Adipose tissue (tissue), 3 donors: ENCODE data around the gene UBAP1L. TPM values are rescaled to one million over a fixed set of nuclear protein-coding genes. Genes with fewer than 3 reads are reported as not detected.
A peak's percentile ranks its signal among the peaks of the same experiment; 100 is the strongest.

ENCODE experiments used
- H3K27ac ChIP-seq: one replicate; pipeline ENCODE4 v1.5.1; 2013; ENCODE audit warnings: low read depth, low read length
- WGBS, 3 donors: extraction: QIAGEN DNeasy Blood & Tissue Kit; methylation state at CpG; one replicate each; pipeline ENCODE4 v1.1.7; 2013; 5-methylcytosine and 5-hydroxymethylcytosine counted together
- polyA plus RNA-seq, 3 donors: library from polyadenylated mRNA; stranded (reverse); fragments of 200-250 nt; gene quantifications; one replicate each; pipeline ENCODE4 v1.2.3, GENCODE V29; 2013
- donor health status: healthy with polysubstance abuse.
- donor health status: Bipolar disorder and iron deficiency.
- donor health status: healthy.

UBAP1L gene
- polyA plus RNA-seq, 3 donors, result 1.3 to 2.2 (median 1.5) TPM

DNA sequence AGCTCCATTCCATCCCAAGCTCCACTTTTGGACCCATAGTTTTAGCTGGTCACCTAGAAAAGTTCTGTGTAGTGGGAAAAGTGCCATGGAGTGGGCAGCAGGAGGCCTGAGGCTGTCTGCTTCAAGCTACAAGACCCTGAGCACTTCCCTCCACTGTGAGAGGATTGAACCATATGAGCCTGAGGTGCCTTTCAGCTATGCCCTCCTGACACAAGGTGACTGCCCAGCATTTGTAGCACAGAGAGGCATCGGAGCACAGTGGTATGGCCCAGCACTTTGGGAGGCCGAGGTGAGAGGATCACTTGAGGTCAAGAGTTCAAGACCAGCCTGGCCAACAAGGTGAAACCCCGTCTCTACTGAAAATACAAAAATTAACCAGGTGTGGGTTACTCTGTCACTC lies 42.4 kb downstream of the UBAP1L start:
- 86 to 94% (median 94%) methylated on average over 3 of the region's 3 CpGs for WGBS, 3 donors
- no peak overlapping the region for H3K27ac ChIP-seq

DNA sequence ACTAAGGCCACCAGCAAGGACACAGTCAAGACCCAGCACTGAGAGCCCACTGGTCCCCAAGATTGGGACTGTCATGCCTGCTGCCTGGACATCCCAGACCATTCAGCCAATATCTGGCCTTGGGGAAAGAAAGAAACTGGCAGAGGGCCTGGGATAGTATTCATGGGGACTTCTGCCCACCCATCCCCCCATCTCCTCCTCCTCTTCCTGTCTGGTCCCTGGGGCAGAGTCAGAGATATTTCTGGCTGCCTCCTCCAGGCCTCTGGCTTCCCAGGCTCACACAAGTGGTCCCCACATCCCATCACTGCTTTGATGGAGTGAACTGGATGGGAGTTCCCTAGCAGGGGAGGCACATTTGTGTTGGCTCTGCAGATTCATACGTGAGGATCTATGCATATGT lies 43.0 kb downstream of the UBAP1L start:
- WGBS, 3 donors, result 38 to 94% (median 51%) methylated on average over 1 of the region's 1 CpG
- H3K27ac ChIP-seq, result no peak overlapping the region

DNA sequence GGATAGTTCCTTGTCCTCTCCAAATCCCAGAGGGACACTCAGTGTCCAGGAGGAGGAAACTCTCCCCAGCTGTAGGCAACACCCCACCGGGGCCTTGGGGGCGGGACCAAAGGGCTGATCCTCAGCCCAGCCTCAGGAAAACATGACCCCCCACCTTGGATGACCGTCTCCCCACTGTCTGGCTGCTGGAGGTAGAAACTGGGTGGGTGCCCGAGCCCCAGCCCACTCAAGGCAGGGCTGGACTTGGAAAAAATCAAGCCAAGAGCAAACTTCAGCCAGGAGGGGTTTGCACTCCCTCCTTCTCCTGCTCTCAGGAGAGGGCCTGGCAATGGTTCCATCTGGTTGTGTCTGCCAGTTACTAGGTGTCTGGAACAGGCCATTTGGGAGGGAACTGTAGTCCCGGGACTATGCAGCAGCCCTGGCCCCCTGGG lies 43.6 kb downstream of the UBAP1L start:
- no peak overlapping the region for H3K27ac ChIP-seq
- 41 to 68% (median 48%) methylated on average over 5 of the region's 5 CpGs for WGBS, 3 donors

DNA sequence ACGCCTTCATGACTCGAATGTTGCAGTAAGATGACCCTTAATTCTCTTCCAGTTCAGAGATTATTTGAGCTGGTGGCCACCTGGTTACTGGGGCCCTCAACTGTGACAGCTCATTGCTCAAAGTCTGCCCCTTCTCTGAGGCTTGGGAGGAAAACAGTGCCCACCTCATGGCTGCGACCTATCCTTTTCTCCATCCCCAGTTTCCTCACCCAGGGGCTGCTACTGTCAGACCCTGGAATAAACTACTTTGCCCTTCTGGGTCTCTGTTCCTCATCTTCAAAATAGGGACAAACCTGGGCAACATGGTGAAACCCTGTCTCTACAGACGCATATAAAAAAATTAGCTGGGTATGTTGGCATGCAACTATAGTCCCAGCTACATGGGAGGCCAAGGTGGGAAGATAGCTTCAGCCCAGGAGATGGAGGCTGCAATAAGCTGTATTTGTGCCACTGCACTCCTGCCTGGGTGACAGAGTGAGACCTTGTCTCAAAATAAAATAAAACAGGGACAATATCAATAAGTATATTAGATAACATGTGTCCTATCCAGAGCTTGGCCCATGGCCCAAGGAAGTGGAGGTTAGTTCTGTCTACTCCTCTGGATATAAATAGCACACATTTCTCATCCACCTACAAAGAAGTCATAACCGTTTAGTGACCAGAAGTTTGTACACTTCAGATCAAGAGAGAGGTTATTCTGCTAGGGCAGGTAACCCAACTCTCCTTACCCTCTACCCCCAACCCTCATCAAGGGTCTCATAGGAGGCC lies 45.0 kb downstream of the UBAP1L start:
- WGBS, 3 donors, result 70 to 75% (median 74%) methylated on average over 5 of the region's 5 CpGs
- no peak overlapping the region for H3K27ac ChIP-seq

DNA sequence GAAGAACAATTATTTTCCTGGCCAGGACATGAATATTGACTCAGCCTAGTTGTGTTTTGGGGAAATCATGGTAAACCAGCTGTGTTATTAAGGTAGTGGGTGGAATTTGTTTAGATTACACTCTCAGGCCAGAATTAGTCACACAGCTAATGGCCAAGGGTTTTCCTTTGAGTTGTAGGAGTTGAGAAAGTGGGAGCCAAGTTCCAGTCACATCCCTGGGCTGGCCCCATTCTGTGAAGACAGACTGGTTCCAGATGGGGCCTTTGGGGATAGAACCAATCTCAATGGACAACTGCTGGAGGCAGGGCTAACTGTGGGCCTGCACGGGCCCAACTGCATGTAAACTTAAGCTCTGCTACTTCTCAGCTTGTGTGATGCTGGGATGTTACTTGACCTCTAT lies 45.8 kb downstream of the UBAP1L start:
- 59 to 73% (median 60%) methylated on average over 1 of the region's 1 CpG for WGBS, 3 donors
- H3K27ac ChIP-seq, result no peak overlapping the region

DNA sequence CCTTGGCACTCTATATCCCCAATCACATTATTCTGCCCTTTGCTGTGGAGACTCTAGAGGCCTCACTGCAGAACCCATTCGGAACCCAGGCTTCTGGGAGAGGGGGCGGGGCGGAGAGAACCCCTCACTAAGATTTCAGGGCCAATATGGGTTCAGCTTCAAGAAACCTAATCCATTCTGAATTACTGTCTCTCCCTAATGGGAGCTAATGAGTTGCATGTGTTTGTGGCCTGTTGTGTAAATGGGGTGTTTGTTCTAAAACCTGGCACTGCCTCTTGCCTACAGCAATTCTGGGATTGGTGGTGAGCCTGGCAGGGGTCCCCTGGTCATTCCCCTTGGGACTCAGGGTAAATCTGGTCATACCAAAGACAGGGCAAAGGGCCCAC lies 46.6 kb downstream of the UBAP1L start:
- 55 to 85% (median 63%) methylated on average over 3 of the region's 3 CpGs for WGBS, 3 donors
- peak overlapping the region; percentile 36 for H3K27ac ChIP-seq

DNA sequence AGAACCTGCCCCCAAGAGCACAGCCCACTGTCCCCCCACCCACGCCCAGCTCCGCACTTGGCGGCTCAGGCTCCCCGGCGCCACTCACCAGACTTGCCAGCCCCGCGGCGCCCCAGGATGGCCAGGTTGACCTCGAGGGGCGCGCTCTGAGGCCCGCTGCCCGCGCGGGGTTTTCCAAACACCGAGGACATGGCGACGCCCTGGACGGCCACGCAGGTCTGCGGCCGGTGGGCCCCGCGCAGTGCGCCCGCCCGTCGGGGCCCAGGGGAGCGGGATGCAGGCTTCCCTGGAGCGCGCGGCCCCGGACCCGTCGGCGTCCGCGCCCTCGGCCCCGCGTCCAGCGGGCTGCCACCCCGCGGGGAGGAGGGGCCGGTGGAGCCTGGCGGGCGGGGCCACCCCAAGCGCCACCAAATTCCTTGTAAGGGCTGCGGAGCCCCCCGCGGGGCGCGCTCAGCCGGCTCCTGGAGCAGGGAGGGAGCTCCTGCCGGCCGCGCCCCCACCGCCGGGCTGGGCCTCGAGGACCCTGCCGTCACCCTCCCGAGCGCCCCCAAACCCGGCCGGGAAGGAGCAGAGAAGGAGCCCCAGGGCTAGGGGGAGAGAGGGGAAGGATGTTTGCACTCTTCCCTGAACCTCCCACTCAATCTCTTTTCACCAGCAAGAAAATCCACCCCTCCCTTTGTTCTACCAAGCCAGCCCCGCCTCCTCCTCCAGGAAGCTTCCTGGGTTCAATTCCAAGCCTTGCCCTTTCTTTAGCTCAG lies 47.2 kb downstream of the UBAP1L start, which contains the start of gene RASL12:
RASL12 (minus strand) TSS at position 347 of the 758 bp plus-strand sequence; CDS start at position 191, 156 bp downstream.
- H3K27ac ChIP-seq, result peak within 1 kb of the TSS; percentile 36
- 3 to 10% (median 5%) methylated on average over 42 to 66 of the region's 66 CpGs for WGBS, 3 donors

DNA sequence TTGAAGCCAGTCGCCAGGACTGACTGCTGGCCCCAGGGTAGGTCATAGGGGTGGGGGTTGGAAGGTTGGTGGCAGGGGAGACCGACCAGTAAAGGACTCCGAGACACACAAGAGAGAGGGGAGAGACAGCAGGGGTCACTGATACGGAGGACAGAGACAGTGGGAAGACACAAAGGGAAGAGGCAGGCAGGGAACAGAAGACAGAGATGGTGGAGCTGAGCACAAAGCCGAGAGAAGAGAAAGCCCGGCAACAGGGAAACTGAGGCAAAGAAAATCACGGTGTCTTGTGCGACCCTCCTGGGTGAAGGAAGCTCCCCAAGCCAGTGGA lies 47.7 kb downstream of the UBAP1L start:
- WGBS, 3 donors, result 19 to 27% (median 21%) methylated on average over 8 of the region's 8 CpGs
- H3K27ac ChIP-seq, result peak overlapping the region; percentile 28

DNA sequence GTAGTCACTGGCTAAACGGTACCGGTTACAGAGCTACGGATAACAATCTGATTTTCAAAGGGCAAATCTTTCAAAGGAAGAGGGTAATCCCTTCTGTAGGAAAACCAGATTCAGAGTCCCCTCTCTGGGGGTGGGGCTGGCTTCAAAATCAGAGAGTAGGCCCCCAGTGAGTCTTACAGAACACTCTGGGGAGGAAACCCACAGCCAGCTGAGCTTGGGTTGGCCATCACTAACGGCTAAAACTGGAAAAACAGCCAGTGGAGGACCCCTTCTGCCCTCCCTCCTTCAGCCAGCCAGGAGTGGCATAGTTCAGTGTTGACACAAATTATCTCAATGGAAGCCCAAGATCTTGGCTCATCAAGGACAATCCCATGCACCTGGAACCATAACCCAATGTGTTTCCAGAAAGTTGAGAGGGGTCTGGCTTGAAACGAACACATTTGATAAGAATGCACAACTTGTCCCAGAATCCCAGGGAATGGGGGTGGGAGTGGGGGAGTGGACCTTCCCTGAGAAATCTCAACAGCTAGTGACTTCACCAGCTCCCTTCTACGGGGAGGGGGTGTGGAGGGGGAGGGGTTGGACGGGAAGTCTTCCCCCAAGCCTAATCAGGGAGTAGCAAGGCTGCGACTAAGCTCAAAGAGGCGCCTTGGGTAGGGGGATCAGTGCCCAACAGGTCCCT lies 48.2 kb downstream of the UBAP1L start:
- 32 to 41% (median 38%) methylated on average over 9 of the region's 9 CpGs for WGBS, 3 donors

DNA sequence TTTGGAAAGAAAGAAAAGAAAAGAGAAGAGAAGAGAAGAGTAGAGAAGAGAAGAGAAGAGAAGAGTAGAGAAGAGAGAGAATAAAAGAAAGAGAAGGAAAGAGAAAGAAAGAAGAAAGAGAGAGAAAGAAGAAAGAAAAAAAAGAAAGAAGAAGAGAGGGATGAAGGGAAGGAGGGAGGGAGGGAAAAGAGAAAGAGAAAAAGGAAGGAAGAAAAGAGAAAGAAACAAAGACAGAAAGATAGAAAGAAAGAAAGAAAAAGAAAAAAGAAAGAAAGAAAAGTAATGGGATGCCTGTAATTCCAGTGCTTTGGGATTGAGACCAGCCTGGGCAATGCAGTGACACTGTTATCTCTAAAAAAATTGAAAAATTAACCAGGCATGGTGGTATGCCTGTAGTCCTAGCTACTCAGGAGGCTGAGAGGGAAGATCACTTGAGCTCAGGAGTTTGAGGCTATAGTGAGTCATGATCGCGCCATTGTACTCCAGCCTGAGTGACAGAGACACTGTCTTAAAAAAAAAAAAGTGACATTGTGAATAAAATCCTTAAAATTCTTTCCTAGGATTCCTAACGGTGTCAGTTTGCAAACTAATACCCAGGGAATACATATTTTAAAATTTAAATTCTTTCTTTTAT lies 48.9 kb downstream of the UBAP1L start:
- no peak overlapping the region for H3K27ac ChIP-seq
- 51 to 71% (median 62%) methylated on average over 3 of the region's 3 CpGs for WGBS, 3 donors

More for the DNA sequence above, 48.2 kb downstream of the UBAP1L start:
- H3K27ac ChIP-seq, result no peak overlapping the region

DNA sequence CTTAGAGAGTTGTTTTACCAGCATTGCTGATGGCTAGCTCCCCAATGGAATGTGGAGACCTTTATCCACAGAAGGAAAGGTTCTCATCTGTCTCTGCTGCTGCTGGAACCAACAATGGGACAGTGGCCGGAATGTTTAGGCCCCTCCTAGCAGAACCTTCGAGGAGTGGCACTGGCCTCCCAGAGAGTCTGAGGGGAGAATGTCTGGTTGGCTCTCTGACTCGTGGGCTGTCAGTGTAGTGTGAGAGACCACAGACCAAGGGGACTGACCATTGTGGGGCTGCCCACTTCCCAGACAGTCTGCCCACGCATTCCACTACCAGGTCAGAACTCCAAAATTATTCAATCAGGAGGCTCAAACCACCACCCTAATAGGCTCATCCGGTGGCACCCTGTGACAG lies 52.3 kb downstream of the UBAP1L start:
- no peak overlapping the region for H3K27ac ChIP-seq
- 69 to 80% (median 74%) methylated on average over 5 of the region's 5 CpGs for WGBS, 3 donors

DNA sequence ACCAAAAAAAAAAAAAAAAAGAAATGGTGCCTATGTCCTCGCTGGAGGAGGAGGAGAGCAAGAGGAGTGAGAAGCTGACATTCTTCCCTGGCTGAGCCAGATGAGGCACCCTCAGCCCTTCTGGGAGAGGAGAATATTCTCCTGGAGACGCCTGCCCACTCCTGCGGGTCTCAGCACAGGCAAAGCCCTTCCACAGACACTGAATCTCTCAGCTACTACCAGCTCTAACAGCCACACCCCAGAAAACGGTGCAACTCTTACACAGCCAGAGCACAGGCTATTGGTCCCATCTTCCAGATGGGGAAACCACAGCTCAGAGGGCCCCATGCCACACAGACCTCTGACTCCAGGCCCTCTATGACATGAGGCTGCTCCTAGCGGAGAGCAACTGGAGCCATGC lies 52.9 kb downstream of the UBAP1L start:
- H3K27ac ChIP-seq, result no peak overlapping the region
- 81 to 88% (median 86%) methylated on average over 4 to 5 of the region's 5 CpGs for WGBS, 3 donors

DNA sequence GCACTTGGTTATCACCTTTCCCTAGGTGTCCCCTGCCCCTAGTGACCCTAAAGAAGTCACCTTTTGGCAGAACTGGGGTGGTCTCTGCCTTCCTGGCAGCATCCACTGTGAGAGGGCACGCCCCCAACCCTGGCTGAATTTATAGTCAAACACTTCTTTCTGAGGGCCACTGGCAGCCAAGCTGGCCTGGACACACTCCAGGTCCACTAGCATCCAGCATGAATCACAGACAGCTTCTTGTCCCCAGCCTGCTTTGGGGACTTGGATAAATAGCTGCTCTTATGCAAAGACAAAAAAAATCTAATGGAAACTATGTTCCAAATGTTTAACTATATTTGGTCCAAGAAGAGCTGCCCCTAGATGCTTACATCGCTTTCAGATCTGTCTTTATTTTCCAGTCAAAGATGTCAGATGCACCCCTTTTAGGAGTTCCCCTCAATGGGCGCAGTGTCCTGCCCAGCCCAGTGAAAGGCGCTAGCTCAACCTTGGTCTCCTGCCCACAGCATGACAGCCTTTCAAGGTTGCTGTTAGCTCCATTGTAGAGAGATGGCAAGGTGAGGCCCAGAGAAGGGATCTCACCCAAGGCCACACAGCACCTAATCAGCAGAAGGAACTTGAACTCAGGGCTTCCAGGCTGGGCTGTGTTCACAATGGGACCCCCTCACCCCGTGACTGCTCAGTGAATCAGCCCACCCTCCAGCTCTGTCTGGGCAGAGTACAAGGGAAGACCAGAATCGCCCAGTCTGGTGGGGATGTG lies 54.2 kb downstream of the UBAP1L start:
- 81 to 91% (median 82%) methylated on average over 6 of the region's 6 CpGs for WGBS, 3 donors
- no peak overlapping the region for H3K27ac ChIP-seq

DNA sequence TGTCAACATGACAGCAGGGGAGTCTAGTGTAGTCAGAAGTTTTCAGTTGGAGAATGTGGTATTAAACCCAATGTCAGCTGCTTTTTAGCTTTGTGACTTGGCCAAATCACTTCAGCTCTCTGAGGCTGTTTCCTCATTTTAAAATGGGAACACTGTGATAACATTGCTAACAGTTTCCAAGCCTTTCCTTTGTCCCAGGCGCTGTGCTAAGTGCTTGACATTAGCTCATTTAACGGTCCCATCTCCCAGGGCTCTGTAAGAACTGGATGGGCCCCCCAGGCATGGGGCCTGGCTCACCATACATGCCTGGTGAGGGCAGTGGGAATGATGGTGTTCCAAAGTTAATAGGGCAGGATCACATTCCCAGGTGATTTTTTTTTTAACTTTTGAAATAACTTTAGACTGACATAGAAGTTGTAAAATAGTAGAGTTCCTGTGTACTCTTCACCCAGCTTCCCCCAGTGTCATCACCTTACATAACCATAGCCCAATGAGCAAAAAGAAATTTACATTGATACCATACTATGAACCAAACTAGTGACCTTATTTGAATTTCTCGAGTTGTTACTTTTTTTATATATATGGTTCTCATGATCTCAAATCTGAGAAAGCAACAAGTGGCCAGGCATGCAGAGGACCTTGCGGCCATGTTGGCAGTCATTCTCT lies 54.9 kb downstream of the UBAP1L start:
- H3K27ac ChIP-seq, result no peak overlapping the region
- WGBS, 3 donors, result 74 to 84% (median 74%) methylated on average over 4 of the region's 4 CpGs

DNA sequence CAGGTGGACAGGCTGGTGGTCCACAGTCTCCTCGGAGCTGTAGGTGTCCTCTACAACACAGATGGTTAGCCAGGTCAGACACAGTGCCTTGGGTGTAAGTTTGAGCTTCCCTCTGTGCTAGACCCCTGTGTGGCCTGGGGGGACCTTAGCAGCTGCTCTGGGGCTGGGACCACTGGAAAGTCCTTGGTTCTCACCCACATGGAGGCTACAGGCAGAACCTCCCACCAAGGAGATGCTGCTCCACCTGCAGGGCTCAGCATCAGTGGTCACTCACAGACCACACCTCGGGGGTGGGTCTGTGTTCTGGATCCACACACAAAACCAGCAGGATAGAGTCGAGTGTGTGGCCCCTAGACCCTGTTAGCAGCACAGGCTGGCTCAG lies 55.6 kb downstream of the UBAP1L start:
- 80 to 90% (median 84%) methylated on average over 3 of the region's 3 CpGs for WGBS, 3 donors
- no peak overlapping the region for H3K27ac ChIP-seq

DNA sequence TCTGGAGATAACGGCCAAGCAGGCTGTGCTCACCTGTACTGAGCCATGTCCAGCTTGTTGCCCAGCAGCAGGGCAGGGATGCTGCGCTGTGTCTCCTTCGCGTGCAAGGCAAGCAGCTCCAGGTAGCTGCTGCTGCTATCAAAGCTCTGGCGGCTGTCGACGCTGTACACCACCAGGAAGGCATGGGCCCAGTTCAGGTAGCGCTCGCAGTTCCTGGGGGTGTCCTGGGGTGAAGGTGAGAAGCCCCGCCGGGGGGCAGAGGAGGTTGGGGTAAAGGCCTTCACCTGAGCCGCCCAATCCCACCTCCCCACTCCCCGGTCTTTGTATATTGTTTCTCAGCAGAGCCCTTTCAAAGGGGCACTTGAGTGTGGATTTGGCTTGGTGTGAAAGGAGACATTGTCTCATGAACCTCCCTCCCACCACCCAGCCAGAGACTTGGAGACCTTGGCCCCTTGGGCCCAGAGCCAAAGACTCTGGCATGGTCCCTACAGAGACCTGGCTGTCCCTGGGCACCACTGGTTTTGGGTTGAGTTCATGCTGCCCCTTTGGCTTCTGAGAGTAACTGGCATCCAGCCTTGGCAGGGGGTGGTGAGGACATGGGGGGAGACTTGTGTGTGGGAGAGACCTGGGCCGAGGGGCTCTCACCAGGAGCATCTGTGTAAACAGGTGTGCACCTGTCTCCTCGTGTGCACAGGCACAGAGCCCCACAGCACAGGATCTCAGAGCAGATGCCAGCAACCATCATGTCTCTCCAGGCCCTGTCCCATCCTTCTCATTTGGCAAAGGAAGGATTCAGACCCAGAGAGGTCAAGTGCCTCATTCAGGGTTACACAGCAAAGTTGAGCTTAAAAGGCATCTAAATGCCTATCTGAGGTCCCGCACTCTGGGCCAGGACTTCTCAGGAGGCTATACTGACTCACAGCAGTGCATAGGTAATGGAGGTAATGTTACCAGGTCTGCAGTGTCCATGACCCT lies 56.3 kb downstream of the UBAP1L start:
- H3K27ac ChIP-seq, result no peak overlapping the region
- WGBS, 3 donors, result 69 to 91% (median 86%) methylated on average over 16 of the region's 16 CpGs

DNA sequence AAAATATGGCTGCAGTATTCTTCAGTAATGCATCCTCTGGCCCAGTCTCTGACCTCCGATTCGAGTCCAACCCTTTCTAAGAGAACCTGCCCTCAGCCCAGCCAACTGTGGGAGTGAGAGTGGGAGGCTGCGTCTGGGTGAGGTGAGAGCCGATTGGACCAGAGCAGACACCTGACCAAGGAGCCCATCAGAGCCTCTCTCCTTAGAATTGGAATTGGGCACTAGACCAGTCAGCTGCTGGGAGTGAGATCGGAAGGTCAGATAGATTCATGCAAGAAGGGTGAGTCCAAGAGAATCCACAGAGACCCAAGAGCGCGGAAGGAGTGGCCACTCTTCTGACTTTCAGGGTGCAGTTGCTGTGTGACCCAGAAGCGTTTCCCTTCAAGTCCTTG lies 57.5 kb downstream of the UBAP1L start:
- no peak overlapping the region for H3K27ac ChIP-seq
- WGBS, 3 donors, result 84 to 86% (median 86%) methylated on average over 8 of the region's 8 CpGs
